K562 (cell line): ENCODE data around the gene ADM2. TPM values are rescaled to one million over a fixed set of nuclear protein-coding genes. Genes with fewer than 3 reads are reported as not detected.

ENCODE experiments used
- CBFA2T2 ChIP-seq: fragments of 450-650 bp; conservative IDR thresholded peaks from 2 replicates; pipeline ENCODE4 v1.6.1; 2017; ENCODE audit warnings: mild to moderate bottlenecking
- EP400 ChIP-seq: fragments of 450-650 bp; IDR thresholded peaks from 2 replicates; pipeline ENCODE4 v1.6.1; 2017; ENCODE audit warnings: antibody characterized with exemption, mild to moderate bottlenecking, moderate library complexity
- MAX ChIP-seq: sonication (generic); formaldehyde crosslinking; IDR thresholded peaks from 2 replicates; pipeline ENCODE4 v1.9.0; 2022; ENCODE audit warnings: mild to moderate bottlenecking, missing genetic modification reagents
- POLR2G ChIP-seq: fragments of 200-400 bp; formaldehyde crosslinking; IDR thresholded peaks from 2 replicates; pipeline ENCODE4 v1.6.1; 2017; ENCODE audit warnings: low read depth, mild to moderate bottlenecking, antibody characterized with exemption, low read length, moderate library complexity
- PRDM10 ChIP-seq: fragments of 450-650 bp; IDR thresholded peaks from 2 replicates; pipeline ENCODE4 v1.6.1; 2018; ENCODE audit not compliant: partially characterized antibody
- RAD51 ChIP-seq: fragments of 450-650 bp; IDR thresholded peaks from 2 replicates; pipeline ENCODE4 v1.7.1; 2016; ENCODE audit warnings: low read depth, mild to moderate bottlenecking, borderline replicate concordance
- RFX1 ChIP-seq: fragments of 450-650 bp; IDR thresholded peaks from 2 replicates; pipeline ENCODE4 v1.6.1; 2016; ENCODE audit warnings: mild to moderate bottlenecking, moderate library complexity
- TFE3 ChIP-seq: fragments of 450-650 bp; formaldehyde crosslinking; IDR thresholded peaks from 2 replicates; pipeline ENCODE4 v1.4.0; 2020; ENCODE audit warnings: mild to moderate bottlenecking, mixed read lengths
- polyA plus RNA-seq, 8 experiments: library from polyadenylated mRNA; depleted of rRNA in 4 of 8; stranded (reverse) in 5 of 8; unstranded in 3 of 8; fragments of >200 nt; fragmentation: Nextera tagmentation in 2 of 8; fragmentation: Illumina TruSeq in 1 of 8; extraction: Ambion mirVana in 2 of 8; extraction: Trizol in 1 of 8; gene quantifications; 2 replicates each; pipeline versions ENCODE4 v1.2.1 to v1.2.3, GENCODE V29; 2011 to 2014; ENCODE audit warnings: inconsistent platforms in 1 of 8, missing spikeins in 1 of 8
- total RNA-seq, 7 experiments: library from RNA; depleted of rRNA in 6 of 7; stranded (reverse); fragments of >200 nt in 6 of 7; fragmentation: Illumina TruSeq in 2 of 7; extraction: Trizol in 2 of 7; gene quantifications; 2 replicates each; pipeline versions ENCODE4 v1.2.1 to v1.2.3, GENCODE V29; 2011 to 2021; ENCODE audit warnings: low replicate concordance in 1 of 7

Gene ADM2
- total and polyA plus RNA-seq, 9 of the 15 experiments (the other 6 are each of a cell fraction or from before 2014, with no cell fraction given) = 0.11 to 5.1 (median 0.38) TPM

GRCh38 chr22:50485221-50486131, 4.1 kb downstream of the ADM2 start (continued):
- no peak for TF ChIP-seq PRDM10
- peak; percentile 43; the same call in 1 of the 2 replicates for TF ChIP-seq CBFA2T2
- TF ChIP-seq TFE3 (CRISPR knock-in tag) = peak; percentile 75
- TF ChIP-seq POLR2G = peak; percentile 75
- no peak for TF ChIP-seq RFX1
- TF ChIP-seq RAD51 = peak; percentile 92
- peak; percentile 12; the same call in 1 of the 2 replicates for TF ChIP-seq EP400
- TF ChIP-seq MAX (CRISPR knock-in tag) = peak; percentile 52
